HEK293 (cell line): ENCODE measurements around the gene FAM181B.

Experiments used
- CTCF ChIP-seq: fragments of 450-650 bp; formaldehyde crosslinking; IDR thresholded peaks from 2 replicates; pipeline ENCODE4 v1.5.1; 2016; ENCODE audit warnings: missing biosample characterization, missing genetic modification characterization
- ZNF10 ChIP-seq: fragments of 450-650 bp; formaldehyde crosslinking; IDR thresholded peaks from 2 replicates; pipeline ENCODE4 v1.5.1; 2017; ENCODE audit warnings: missing biosample characterization, missing genetic modification characterization
- ZNF133 ChIP-seq: fragments of 450-650 bp; formaldehyde crosslinking; IDR thresholded peaks from 2 replicates; pipeline ENCODE4 v1.5.1; 2016; ENCODE audit warnings: missing biosample characterization, missing genetic modification characterization
- ZNF274 ChIP-seq, 2 experiments: fragments of 200-500 bp in 1 of 2; fragments of 450-650 bp in 1 of 2; sonication (Bioruptor generic) in 1 of 2; formaldehyde crosslinking in 1 of 2; IDR thresholded peaks; 2 replicates each; pipeline versions ENCODE4 v1.5.1 to v1.6.1; 2014 to 2016; ENCODE audit warnings: borderline replicate concordance in 1 of 2, inconsistent platforms in 1 of 2, low read length in 1 of 2, missing biosample characterization in 1 of 2, missing genetic modification characterization in 1 of 2
- ZNF426 ChIP-seq: fragments of 450-650 bp; formaldehyde crosslinking; IDR thresholded peaks from 2 replicates; pipeline ENCODE4 v1.5.1; 2017; ENCODE audit warnings: missing biosample characterization, missing genetic modification characterization, mild to moderate bottlenecking, inconsistent platforms, moderate library complexity
- ZNF510 ChIP-seq: fragments of 450-650 bp; formaldehyde crosslinking; IDR thresholded peaks from 2 replicates; pipeline ENCODE4 v1.5.1; 2018; ENCODE audit warnings: mild to moderate bottlenecking, missing genetic modification characterization, missing biosample characterization; ENCODE audit not compliant: insufficient replicate concordance

GRCh38 chr11:82686211-82686610 is 47.5 kb downstream of the FAM181B start:
- TF ChIP-seq CTCF = no peak
- TF ChIP-seq ZNF510 (tag by site-specific recombination) = no peak
- TF ChIP-seq ZNF133 (tag by site-specific recombination) = no peak
- TF ChIP-seq ZNF274 (IDR thresholded peaks at IDR 0.05; ENCODE audit: low read length) = no peak
- no peak for TF ChIP-seq ZNF274 (tag by site-specific recombination; IDR thresholded peaks at IDR 0.05; ENCODE audit: borderline replicate concordance)
- no peak for TF ChIP-seq ZNF426 (tag by site-specific recombination)
- no peak for TF ChIP-seq ZNF10
